HepG2 (cell line): ENCODE data around the gene CDH22. TPM values are rescaled to one million over a fixed set of nuclear protein-coding genes. Genes with fewer than 3 reads are reported as not detected.
A peak's percentile ranks its signal among the peaks of the same experiment; 100 is the strongest.

Source experiments
- EHMT2 ChIP-seq: fragments of 200-600 bp; sonication (generic); IDR thresholded peaks from 2 replicates; pipeline ENCODE4 v1.7.0; 2017; ENCODE audit warnings: antibody characterized with exemption, low read depth, low read length, borderline replicate concordance
- FLYWCH1 ChIP-seq: sonication (generic); formaldehyde crosslinking; IDR thresholded peaks from 2 replicates; pipeline ENCODE4 v1.8.1; 2023; ENCODE audit warnings: mild to moderate bottlenecking, missing genetic modification reagents
- IRF2 ChIP-seq: IDR thresholded peaks from 2 replicates; pipeline ENCODE4 v1.6.1; 2018; ENCODE audit warnings: missing genetic modification reagents, missing compliant biosample characterization
- KDM5B ChIP-seq: sonication (generic); formaldehyde crosslinking; IDR thresholded peaks from 2 replicates; pipeline ENCODE4 v1.4.0; 2020; ENCODE audit warnings: missing genetic modification reagents, mild to moderate bottlenecking, borderline replicate concordance
- MED13 ChIP-seq: sonication (generic); formaldehyde crosslinking; IDR thresholded peaks from 2 replicates; pipeline ENCODE4 v1.5.0; 2020; ENCODE audit warnings: missing genetic modification reagents
- MIER2 ChIP-seq: IDR thresholded peaks from 2 replicates; pipeline ENCODE4 v1.6.1; 2016; ENCODE audit warnings: missing biosample characterization, missing genetic modification reagents
- MTF2 ChIP-seq: sonication (generic); formaldehyde crosslinking; IDR thresholded peaks from 2 replicates; pipeline ENCODE4 v1.5.0; 2020; ENCODE audit warnings: missing genetic modification reagents, borderline replicate concordance
- NFE2L1 ChIP-seq: sonication (generic); formaldehyde crosslinking; IDR thresholded peaks from 2 replicates; pipeline ENCODE4 v1.4.0; 2020; ENCODE audit warnings: missing genetic modification reagents, mild to moderate bottlenecking, borderline replicate concordance
- NFKB2 ChIP-seq: sonication (generic); formaldehyde crosslinking; IDR thresholded peaks from 2 replicates; pipeline ENCODE4 v1.4.0; 2020; ENCODE audit warnings: missing genetic modification reagents, borderline replicate concordance
- ONECUT2 ChIP-seq: sonication (generic); formaldehyde crosslinking; IDR thresholded peaks from 2 replicates; pipeline ENCODE4 v1.4.0; 2020; ENCODE audit warnings: missing genetic modification reagents
- RFX3 ChIP-seq: IDR thresholded peaks from 2 replicates; pipeline ENCODE4 v1.6.1; 2016; ENCODE audit warnings: missing biosample characterization, missing genetic modification reagents
- STAT5B ChIP-seq: sonication (generic); formaldehyde crosslinking; IDR thresholded peaks from 2 replicates; pipeline ENCODE4 v1.4.0; 2020; ENCODE audit warnings: missing genetic modification reagents
- SYNCRIP ChIP-seq: fragments of 200-400 bp; formaldehyde crosslinking; IDR thresholded peaks from 2 replicates; pipeline ENCODE4 v1.6.1; 2018; ENCODE audit warnings: mild to moderate bottlenecking, low read depth, low read length; ENCODE audit not compliant: insufficient read depth
- TRIM24 ChIP-seq: sonication (generic); formaldehyde crosslinking; IDR thresholded peaks from 2 replicates; pipeline ENCODE4 v1.8.0; 2022; ENCODE audit warnings: mild to moderate bottlenecking, missing genetic modification reagents
- ZBTB39 ChIP-seq: sonication (generic); formaldehyde crosslinking; IDR thresholded peaks from 2 replicates; pipeline ENCODE4 v1.5.0; 2020; ENCODE audit warnings: missing genetic modification reagents
- ZC3H13 ChIP-seq: sonication (generic); formaldehyde crosslinking; IDR thresholded peaks from 2 replicates; pipeline ENCODE4 v1.8.1; 2023; ENCODE audit warnings: mild to moderate bottlenecking, missing genetic modification reagents, moderate library complexity
- ZGPAT ChIP-seq: IDR thresholded peaks from 2 replicates; pipeline ENCODE4 v1.6.1; 2016; ENCODE audit warnings: mild to moderate bottlenecking
- ZMAT3 ChIP-seq: sonication (generic); formaldehyde crosslinking; conservative IDR thresholded peaks from 2 replicates; pipeline ENCODE4 v1.7.0; 2021; ENCODE audit warnings: missing genetic modification reagents
- ZNF124 ChIP-seq: sonication (generic); formaldehyde crosslinking; IDR thresholded peaks from 2 replicates; pipeline ENCODE4 v1.4.0; 2020; ENCODE audit warnings: missing genetic modification reagents
- ZNF431 ChIP-seq: sonication (generic); formaldehyde crosslinking; IDR thresholded peaks from 2 replicates; pipeline ENCODE4 v1.9.0; 2022; ENCODE audit warnings: missing genetic modification reagents, low read depth, mild to moderate bottlenecking, borderline replicate concordance
- ZNF44 ChIP-seq: sonication (generic); formaldehyde crosslinking; IDR thresholded peaks from 2 replicates; pipeline ENCODE4 v1.5.1; 2020; ENCODE audit warnings: mild to moderate bottlenecking, missing genetic modification reagents
- ZNF549 ChIP-seq: sonication (generic); formaldehyde crosslinking; IDR thresholded peaks from 2 replicates; pipeline ENCODE4 v1.5.0; 2020; ENCODE audit warnings: missing genetic modification reagents
- ZNF574 ChIP-seq: sonication (generic); formaldehyde crosslinking; IDR thresholded peaks from 2 replicates; pipeline ENCODE4 v1.4.0; 2020; ENCODE audit warnings: missing genetic modification reagents
- ZNF879 ChIP-seq: sonication (generic); formaldehyde crosslinking; IDR thresholded peaks from 2 replicates; pipeline ENCODE4 v1.8.1; 2023; ENCODE audit warnings: missing genetic modification reagents
- ZSCAN12 ChIP-seq: sonication (generic); formaldehyde crosslinking; IDR thresholded peaks from 2 replicates; pipeline ENCODE4 v1.9.0; 2021; ENCODE audit warnings: mild to moderate bottlenecking, missing genetic modification reagents
- ZSCAN21 ChIP-seq: sonication (generic); formaldehyde crosslinking; IDR thresholded peaks from 2 replicates; pipeline ENCODE4 v1.8.0; 2022; ENCODE audit warnings: mild to moderate bottlenecking, missing genetic modification reagents, moderate library complexity, borderline replicate concordance
- ZSCAN22 ChIP-seq: sonication (generic); formaldehyde crosslinking; IDR thresholded peaks from 2 replicates; pipeline ENCODE4 v1.4.0; 2020; ENCODE audit warnings: mild to moderate bottlenecking, missing genetic modification reagents
- polyA plus RNA-seq, 8 experiments: library from polyadenylated mRNA; depleted of rRNA in 3 of 8; stranded (reverse) in 7 of 8; unstranded in 1 of 8; fragments of >200 nt; fragmentation: Illumina TruSeq in 4 of 8; extraction: Trizol in 4 of 8; gene quantifications; 2 replicates each; pipeline versions ENCODE4 v1.2.1 to v1.2.3, GENCODE V29; 2011 to 2016; ENCODE audit warnings: low read depth in 4 of 8, missing spikeins in 1 of 8, mixed read lengths in 1 of 8; ENCODE audit not compliant: insufficient read depth in 1 of 8
- total RNA-seq, 5 experiments: library from RNA; depleted of rRNA; stranded (reverse); fragments of >200 nt; fragmentation: Illumina TruSeq; extraction: Trizol; gene quantifications; 2 replicates each; pipeline ENCODE4 v1.2.3, GENCODE V29; 2016; ENCODE audit warnings: low read depth in 1 of 5

CDH22 gene
- total and polyA plus RNA-seq, 2 of the 13 experiments (the other 11 are each of a cell fraction or from before 2014, with no cell fraction given) = not detected

- TF ChIP-seq SYNCRIP (no peak), ZSCAN21 (no peak), FLYWCH1 (CRISPR knock-in tag) (no peak), KDM5B (CRISPR knock-in tag) (no peak; the same call in 1 of the 2 replicates), MIER2 (CRISPR knock-in tag) (no peak), ZSCAN12 (CRISPR knock-in tag) (no peak), RFX3 (CRISPR knock-in tag) (no peak), ZNF44 (CRISPR knock-in tag) (no peak), ZNF124 (no peak), ZSCAN22 (CRISPR knock-in tag) (no peak), TRIM24 (CRISPR knock-in tag) (no peak), ONECUT2 (CRISPR knock-in tag) (no peak), STAT5B (CRISPR knock-in tag) (no peak), ZNF431 (CRISPR knock-in tag) (peak; percentile 27; the same call in 1 of the 2 replicates), NFE2L1 (CRISPR knock-in tag) (no peak), NFKB2 (peak; percentile 50; the same call in 1 of the 2 replicates), ZC3H13 (CRISPR knock-in tag) (no peak), ZNF574 (no peak), MED13 (no peak), ZNF549 (no peak), ZBTB39 (no peak), EHMT2 (no peak), MTF2 (CRISPR knock-in tag) (0 out of 2 replicates have a peak, but pooled peaks have one; percentile 81), ZNF879 (CRISPR knock-in tag) (no peak), IRF2 (CRISPR knock-in tag) (no peak), ZGPAT (CRISPR knock-in tag) (no peak), ZMAT3 (CRISPR knock-in tag) (no peak)
Observed at GRCh38 chr20:46132705-46133120, 175.6 kb downstream of the CDH22 start (continued).
